Measurements from ENCODE around the gene CRB3.

The CRB3 gene

GRCh38 chr19:6516018-6516658 lies 52.1 kb downstream of the CRB3 start:
- no peaks in the 10 kb centered on the region for H3K27me3 ChIP-seq
- no peak for TF ChIP-seq CTCF (IDR thresholded peaks at IDR 0.05; ENCODE audit: low read depth, low read length)
- no peaks in the 10 kb centered on the region for H3K36me3 ChIP-seq
- DNase-seq: peak; percentile 94
- peak overlapping the region; percentile 63 for H3K4me3 ChIP-seq (ENCODE audit: low read depth, low read length)
- H3K4me1 ChIP-seq: no peaks in the 10 kb centered on the region
- no peaks in the 10 kb centered on the region for H3K9me3 ChIP-seq
